IMR-90 (cell line): Measurements from ENCODE around the gene LIN37. TPM values are rescaled to one million over a fixed set of nuclear protein-coding genes. Genes with fewer than 3 reads are reported as not detected.

Experiments
- ATAC-seq: fragments of 200-7000 bp; cut with Tn5 transposase; 2 replicates; pipeline ENCODE4 v1.9.1; 2020; ENCODE audit warnings: low read depth, mild to moderate bottlenecking, moderate library complexity
- BruUV-seq: library from RNA; stranded (reverse); fragments of 400-500 nt; replicated peaks from 2 replicates; lab custom pipeline; 2021; lab: Mats Ljungman, UMichigan
- CTCF ChIA-PET: fragments of 300-600 bp; formaldehyde crosslinking; extraction: SDS; loops from one replicate; lab custom pipeline; 2021; ENCODE audit warnings: antibody characterized with exemption; lab: Yijun Ruan, JAX
- POLR2A ChIA-PET: fragments of 300-600 bp; sonication (Branson Sonifier 250); formaldehyde crosslinking; loops from one replicate; lab custom pipeline; 2022; ENCODE audit warnings: antibody characterized with exemption; ENCODE audit not compliant: unreplicated experiment; lab: Charles Lee
- DNase-seq: peaks from one replicate; pipeline ENCODE4 v3.0.0; 2013
- H2AFZ ChIP-seq: replicated peaks from 2 replicates; pipeline ENCODE3; 2013; ENCODE audit warnings: low read length, mild to moderate bottlenecking; ENCODE audit not compliant: poor library complexity
- H2AK5ac ChIP-seq: 2 replicates; pipeline ENCODE4 v1.6.1; 2013; ENCODE audit warnings: low read depth, low read length, inconsistent platforms
- H2AK9ac ChIP-seq: replicated peaks from 2 replicates; pipeline ENCODE3; 2013; ENCODE audit warnings: mild to moderate bottlenecking, low read depth, low read length, moderate library complexity; ENCODE audit not compliant: poor library complexity
- H2BK120ac ChIP-seq: 2 replicates; pipeline ENCODE4 v1.6.1; 2013; ENCODE audit warnings: low read depth, low read length, inconsistent platforms
- H2BK15ac ChIP-seq: 3 replicates; pipeline ENCODE4 v1.6.1; 2013; ENCODE audit warnings: low read depth, low read length, inconsistent platforms
- H2BK20ac ChIP-seq: 2 replicates; pipeline ENCODE4 v1.6.1; 2013; ENCODE audit warnings: low read depth, mild to moderate bottlenecking, inconsistent platforms, low read length, moderate library complexity
- H2BK5ac ChIP-seq: 2 replicates; pipeline ENCODE4 v1.6.1; 2013; ENCODE audit warnings: mild to moderate bottlenecking, low read depth, low read length, inconsistent platforms; ENCODE audit not compliant: poor library complexity, severe bottlenecking
- H3K14ac ChIP-seq: replicated peaks from 2 replicates; pipeline ENCODE4 v1.6.1; 2013; ENCODE audit warnings: low read depth, low read length, inconsistent platforms
- H3K18ac ChIP-seq: 2 replicates; pipeline ENCODE4 v1.6.1; 2013; ENCODE audit warnings: low read depth, low read length, control low read depth
- H3K23ac ChIP-seq: 2 replicates; pipeline ENCODE4 v1.6.1; 2013; ENCODE audit warnings: low read depth, low read length, inconsistent platforms
- H3K27ac ChIP-seq: 2 replicates; pipeline ENCODE4 v1.5.1; 2013; ENCODE audit warnings: mild to moderate bottlenecking, control low read depth, low read length; ENCODE audit not compliant: insufficient read depth
- H3K27me3 ChIP-seq: 2 replicates; pipeline ENCODE4 v1.6.1; 2013; ENCODE audit warnings: low read length; ENCODE audit not compliant: control insufficient read depth, insufficient read depth
- H3K36me3 ChIP-seq: 2 replicates; pipeline ENCODE4 v1.6.1; 2013; ENCODE audit warnings: low read length, mixed read lengths; ENCODE audit not compliant: control insufficient read depth, insufficient read depth
- H3K4ac ChIP-seq: 2 replicates; pipeline ENCODE4 v1.6.1; 2013; ENCODE audit warnings: low read depth, low read length, inconsistent platforms
- H3K4me1 ChIP-seq: 2 replicates; pipeline ENCODE4 v1.6.1; 2013; ENCODE audit warnings: low read length, mixed read lengths; ENCODE audit not compliant: control insufficient read depth, insufficient read depth
- H3K4me2 ChIP-seq: 2 replicates; pipeline ENCODE4 v1.6.1; 2013; ENCODE audit warnings: low read depth, mild to moderate bottlenecking, control low read depth, low read length, moderate library complexity
- H3K4me3 ChIP-seq: 2 replicates; pipeline ENCODE4 v1.5.1; 2013; ENCODE audit warnings: low read depth, mild to moderate bottlenecking, control low read depth, low read length, moderate library complexity; ENCODE audit not compliant: insufficient read depth
- H3K56ac ChIP-seq: 2 replicates; pipeline ENCODE4 v1.6.1; 2013; ENCODE audit warnings: low read length, inconsistent platforms; ENCODE audit not compliant: insufficient read depth; ENCODE audit errors: extremely low read depth
- H3K79me1 ChIP-seq, 2 experiments: 2 replicates each; pipeline ENCODE4 v1.6.1; 2013; ENCODE audit warnings: low read length in 2 of 2, inconsistent platforms in 1 of 2, low read depth in 1 of 2
- H3K9ac ChIP-seq: 2 replicates; pipeline ENCODE4 v1.6.1; 2013; ENCODE audit warnings: low read depth, low read length, control low read depth
- H3K9me1 ChIP-seq: 2 replicates; pipeline ENCODE4 v1.6.1; 2013; ENCODE audit warnings: low read length, inconsistent platforms; ENCODE audit not compliant: insufficient read depth
- H3K9me3 ChIP-seq: 2 replicates; pipeline ENCODE4 v1.6.1; 2013; ENCODE audit warnings: low read length; ENCODE audit not compliant: control insufficient read depth, insufficient read depth
- H4K20me1 ChIP-seq: 2 replicates; pipeline ENCODE4 v1.6.1; 2013; ENCODE audit warnings: low read length, inconsistent platforms; ENCODE audit not compliant: insufficient read depth
- H4K5ac ChIP-seq: 2 replicates; pipeline ENCODE4 v1.6.1; 2013; ENCODE audit warnings: mild to moderate bottlenecking, low read depth, low read length, control low read depth
- H4K8ac ChIP-seq, 2 experiments: 2 replicates each; pipeline ENCODE4 v1.6.1; 2013; ENCODE audit warnings: low read depth in 2 of 2, low read length in 2 of 2, control low read depth in 1 of 2, inconsistent platforms in 1 of 2
- H4K91ac ChIP-seq: 2 replicates; pipeline ENCODE4 v1.6.1; 2013; ENCODE audit warnings: low read depth, low read length, inconsistent platforms; ENCODE audit not compliant: insufficient read depth
- BHLHE40 ChIP-seq: fragments of 150-350 bp; IDR thresholded peaks from 2 replicates; pipeline ENCODE4 v1.6.1; 2016; ENCODE audit warnings: mild to moderate bottlenecking, low read depth, low read length
- CEBPB ChIP-seq: IDR thresholded peaks from 2 replicates; pipeline ENCODE4 v1.6.1; 2012; ENCODE audit warnings: low read depth, low read length, improper control_type of control experiment
- ELK1 ChIP-seq: fragments of 150-350 bp; IDR thresholded peaks from 2 replicates; pipeline ENCODE4 v1.6.1; 2016; ENCODE audit warnings: low read depth, mild to moderate bottlenecking, low read length, moderate library complexity, borderline replicate concordance
- MAZ ChIP-seq: IDR thresholded peaks from 2 replicates; pipeline ENCODE4 v1.6.1; 2012; ENCODE audit warnings: low read depth, mild to moderate bottlenecking, low read length, improper control_type of control experiment, moderate library complexity, borderline replicate concordance
- MXI1 ChIP-seq: IDR thresholded peaks from 2 replicates; pipeline ENCODE4 v1.6.1; 2012; ENCODE audit warnings: low read depth, mild to moderate bottlenecking, low read length, moderate library complexity, borderline replicate concordance
- NFE2L2 ChIP-seq: fragments of 150-350 bp; IDR thresholded peaks from 2 replicates; pipeline ENCODE4 v1.6.1; 2016; ENCODE audit warnings: low read depth, mild to moderate bottlenecking, low read length
- WGBS, 2 experiments: methylation state at CpG; one replicate each; pipeline versions ENCODE4 v1.1.5 to v1.1.7; 2013; ENCODE audit warnings: missing lambda C conversion rate in 2 of 2; ENCODE audit not compliant: insufficient read length in 1 of 2; ENCODE audit errors: extremely low coverage in 2 of 2; 5-methylcytosine and 5-hydroxymethylcytosine counted together
- dilution Hi-C: fragments of 300-500 bp; cut with HindIII; formaldehyde crosslinking; loops from one replicate; pipeline ENCODE4 v1.14.3; 2018; ENCODE audit warnings: low sequenced_read_pairs; ENCODE audit not compliant: unreplicated experiment
- in situ Hi-C: fragments of 300-500 bp; cut with MboI; formaldehyde crosslinking; loops from 3 replicates; pipeline ENCODE4 v1.14.3; 2019; ENCODE audit warnings: low sequenced_read_pairs, inconsistent platforms, mixed read lengths
- intact Hi-C: fragments of 100-400 bp; cut with micrococcal nuclease; formaldehyde crosslinking; loops from 2 replicates; pipeline ENCODE4 v1.10.0; 2022
- polyA plus RNA-seq, 3 experiments: library from polyadenylated mRNA; depleted of rRNA; stranded (reverse); fragments of >200 nt; gene quantifications; 2 replicates each; pipeline ENCODE4 v1.2.3, GENCODE V29; 2012; ENCODE audit warnings: low replicate concordance in 1 of 3
- total RNA-seq: library from RNA; depleted of rRNA; stranded (reverse); fragments of >200 nt; gene quantifications from 2 replicates; pipeline ENCODE4 v1.2.3, GENCODE V29; 2012
- TF ChIP-seq, protein P1 (sequence below): fragments of 150-350 bp; IDR thresholded peaks from 2 replicates; pipeline ENCODE4 v1.6.1; 2017; ENCODE audit warnings: mild to moderate bottlenecking, antibody characterized with exemption, low read length, low read depth

LIN37 gene
- total and polyA plus RNA-seq, 2 of the 4 experiments (the other 2 are of a cell fraction) = 12.7 to 23.1 TPM

DNA sequence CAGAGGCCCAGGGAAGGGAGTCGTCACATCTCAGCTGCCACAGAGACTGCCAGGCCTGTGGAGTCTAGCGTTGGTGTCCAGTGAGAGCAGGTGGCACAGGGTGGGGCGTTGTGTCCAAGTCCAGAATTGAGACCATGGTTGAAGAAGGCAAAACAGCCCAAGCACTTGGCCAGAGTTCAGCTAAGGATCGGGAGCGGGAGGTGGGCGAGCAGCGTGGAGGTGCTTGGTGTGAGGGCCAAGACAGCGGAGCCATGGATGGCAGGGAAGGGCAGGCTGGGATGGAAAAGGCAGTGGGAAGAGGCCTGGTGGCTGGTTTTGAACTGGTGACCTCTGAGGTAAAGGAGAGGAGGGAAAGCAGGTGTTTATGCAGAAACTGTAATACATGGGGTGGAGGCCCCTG lies 14.1 kb upstream of the LIN37 start:
- no peak for DNase-seq
- Histone ChIP-seq H3K4ac (no peak overlapping the region), H3K18ac (no peak overlapping the region), H2BK5ac (no peak overlapping the region), H2BK120ac (no peak overlapping the region), H3K27me3 (no peaks in the 10 kb centered on the region), H3K4me2 (no peak overlapping the region), H2BK15ac (no peak overlapping the region), H3K27ac (no peak overlapping the region), H4K20me1 (peaks cover 9% of the 10 kb centered on the region), H4K8ac (no peak overlapping the region), H4K5ac (no peak overlapping the region), H2AFZ (no peak overlapping the region), H3K79me1 (peaks cover 0 to 20% of the 10 kb centered on the region in 2 experiments; a peak in 3 of 4 replicates), H3K4me1 (no peaks in the 10 kb centered on the region), H2AK9ac (no peak overlapping the region), H3K56ac (no peak overlapping the region), H3K23ac (no peak overlapping the region), H3K36me3 (peaks cover 87% of the 10 kb centered on the region), H4K91ac (no peak overlapping the region), H3K9me1 (no peaks in the 10 kb centered on the region), H2AK5ac (no peak overlapping the region), H3K4me3 (no peak overlapping the region), H3K14ac (no peak overlapping the region), H3K9ac (no peak overlapping the region), H3K9me3 (no peaks in the 10 kb centered on the region), H2BK20ac (no peak overlapping the region)
- 97% methylated on average over 6 of the region's 8 CpGs; no CpG with 5 or more reads in 1 of the 2 experiments for WGBS, 2 experiments
- no peak for ATAC-seq
- dilution Hi-C loops (no loop called here), in situ Hi-C loops (no loop called here), intact Hi-C loops (no loop called here)
- TF ChIP-seq CEBPB (no peak), MXI1 (no peak), NFE2L2 (no peak), MAZ (no peak), ELK1 (no peak), BHLHE40 (no peak)
- TF ChIP-seq, protein P1, sequence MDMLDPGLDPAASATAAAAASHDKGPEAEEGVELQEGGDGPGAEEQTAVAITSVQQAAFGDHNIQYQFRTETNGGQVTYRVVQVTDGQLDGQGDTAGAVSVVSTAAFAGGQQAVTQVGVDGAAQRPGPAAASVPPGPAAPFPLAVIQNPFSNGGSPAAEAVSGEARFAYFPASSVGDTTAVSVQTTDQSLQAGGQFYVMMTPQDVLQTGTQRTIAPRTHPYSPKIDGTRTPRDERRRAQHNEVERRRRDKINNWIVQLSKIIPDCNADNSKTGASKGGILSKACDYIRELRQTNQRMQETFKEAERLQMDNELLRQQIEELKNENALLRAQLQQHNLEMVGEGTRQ = no peak
- ChIA-PET CTCF (interaction anchor here (0.6 kb wide), 2 partner anchors 85 to 153 kb away, joined by 3 read pairs; no protein-coding TSS in a partner anchor), POLR2A (no interaction called here)
- no TSS peak for BruUV-seq
